Measurements from ENCODE around the gene MRTO4.

GRCh38 chr1:19257178-19257914 is 5.7 kb downstream of the MRTO4 start:
- TF ChIP-seq POLR2A (IDR thresholded peaks at IDR 0.05; ENCODE audit: low read depth): no peak
- TF ChIP-seq CTCF (IDR thresholded peaks at IDR 0.05): no peak
- TF ChIP-seq POLR2AphosphoS5 (IDR thresholded peaks at IDR 0.05): no peak
- TF ChIP-seq EP300 (IDR thresholded peaks at IDR 0.05): no peak
